Osteocyte (in vitro differentiated cells): ENCODE results near the gene MKLN1. TPM values are rescaled to one million over a fixed set of nuclear protein-coding genes. Genes with fewer than 3 reads are reported as not detected.

Experiments used
- DNase-seq: peaks from one replicate; pipeline ENCODE4 v3.0.0; 2021; ENCODE audit warnings: mixed read lengths; ENCODE audit not compliant: unreplicated experiment; ENCODE audit errors: extremely low spot score
- H3K27ac Mint-ChIP-seq: one replicate; pipeline ENCODE4 v1.8.0; 2021; ENCODE audit warnings: mild to moderate bottlenecking, mixed read lengths; ENCODE audit not compliant: unreplicated experiment
- H3K27me3 Mint-ChIP-seq: one replicate; pipeline ENCODE4 v1.8.0; 2021; ENCODE audit warnings: mixed read lengths; ENCODE audit not compliant: unreplicated experiment
- H3K36me3 Mint-ChIP-seq: one replicate; pipeline ENCODE4 v1.8.0; 2021; ENCODE audit warnings: mixed read lengths; ENCODE audit not compliant: unreplicated experiment
- H3K4me1 Mint-ChIP-seq: one replicate; pipeline ENCODE4 v1.8.0; 2021; ENCODE audit warnings: mixed read lengths; ENCODE audit not compliant: unreplicated experiment
- H3K4me3 Mint-ChIP-seq: one replicate; pipeline ENCODE4 v1.8.0; 2021; ENCODE audit warnings: mild to moderate bottlenecking, moderate library complexity, mixed read lengths; ENCODE audit not compliant: unreplicated experiment
- H3K9me3 Mint-ChIP-seq: one replicate; pipeline ENCODE4 v1.8.0; 2021; ENCODE audit warnings: mixed read lengths; ENCODE audit not compliant: unreplicated experiment
- long read RNA-seq: library from polyadenylated mRNA; unstranded; transcript quantifications from one replicate; pipeline ENCODE4 v2.0.0, GENCODE V29; 2021
- total RNA-seq: library from RNA; stranded (reverse); gene quantifications from 2 replicates; pipeline ENCODE4 v1.2.1, GENCODE V29; 2021
- TF ChIP-seq, protein P1 (sequence below): fragments of 200-600 bp; sonication (generic); IDR thresholded peaks from 2 replicates; pipeline ENCODE4 v1.5.0; 2021; ENCODE audit warnings: antibody characterized with exemption, mild to moderate bottlenecking, moderate library complexity

Gene MKLN1
- total RNA-seq: 41.4 and 44.1 TPM in 2 replicates
- long read RNA-seq, full-length matches to known transcripts: 28 of 65 reads
- long read RNA-seq, partial matches to known transcripts: 11 of 65 reads
- long read RNA-seq, other reads (novel, unspliced or antisense): 26 of 65 reads

DNA sequence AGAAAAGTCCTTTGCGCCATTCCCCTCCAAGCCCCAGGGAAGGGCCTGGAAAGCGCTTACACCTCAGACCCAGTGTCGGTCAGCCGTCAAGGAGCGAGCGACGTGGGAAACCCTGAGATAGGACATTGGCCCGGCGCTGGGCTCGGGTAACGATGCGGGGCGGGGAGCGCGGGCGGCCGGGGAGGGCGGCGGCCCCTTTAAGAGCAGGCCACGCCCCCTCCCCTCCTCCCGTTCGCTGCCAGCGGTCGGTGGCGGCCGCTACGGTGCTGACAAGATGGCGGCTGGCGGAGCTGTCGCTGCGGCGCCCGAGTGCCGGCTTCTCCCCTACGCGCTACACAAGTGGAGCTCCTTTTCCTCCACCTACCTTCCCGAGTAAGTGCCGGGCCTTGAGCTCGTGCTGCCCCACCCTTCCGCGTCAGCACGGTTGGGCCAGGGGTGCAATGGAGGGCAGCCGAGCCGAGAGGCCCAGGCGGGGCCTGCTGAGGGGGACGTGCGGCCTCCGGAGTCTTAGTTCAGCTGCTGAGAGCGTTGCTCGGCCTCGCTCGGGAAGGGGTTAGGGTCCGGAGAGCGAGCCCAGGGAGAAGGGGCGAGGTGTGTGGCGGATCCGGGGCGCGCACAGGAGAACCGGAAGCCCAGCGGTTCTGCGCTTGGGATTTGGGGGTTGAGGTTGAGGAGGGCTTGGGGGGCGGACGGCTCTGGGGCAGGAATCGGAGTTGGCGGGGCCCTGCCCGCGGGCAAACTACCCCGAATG is at the start of gene MKLN1:
MKLN1 (plus strand) TSS at position 251 of the 751 bp plus-strand sequence; CDS start at position 275, 24 bp downstream.
- Mint-ChIP-seq H3K9me3 (no peaks in the 10 kb centered on the region), H3K27ac (peak within 1 kb of the TSS; percentile 98), H3K27me3 (no peaks in the 10 kb centered on the region), H3K36me3 (peaks cover 3% of the 10 kb centered on the region), H3K4me3 (peak within 1 kb of the TSS; percentile 99), H3K4me1 (peaks cover 44% of the 10 kb centered on the region)
- DNase-seq: peak; percentile 96
- TF ChIP-seq, protein P1, sequence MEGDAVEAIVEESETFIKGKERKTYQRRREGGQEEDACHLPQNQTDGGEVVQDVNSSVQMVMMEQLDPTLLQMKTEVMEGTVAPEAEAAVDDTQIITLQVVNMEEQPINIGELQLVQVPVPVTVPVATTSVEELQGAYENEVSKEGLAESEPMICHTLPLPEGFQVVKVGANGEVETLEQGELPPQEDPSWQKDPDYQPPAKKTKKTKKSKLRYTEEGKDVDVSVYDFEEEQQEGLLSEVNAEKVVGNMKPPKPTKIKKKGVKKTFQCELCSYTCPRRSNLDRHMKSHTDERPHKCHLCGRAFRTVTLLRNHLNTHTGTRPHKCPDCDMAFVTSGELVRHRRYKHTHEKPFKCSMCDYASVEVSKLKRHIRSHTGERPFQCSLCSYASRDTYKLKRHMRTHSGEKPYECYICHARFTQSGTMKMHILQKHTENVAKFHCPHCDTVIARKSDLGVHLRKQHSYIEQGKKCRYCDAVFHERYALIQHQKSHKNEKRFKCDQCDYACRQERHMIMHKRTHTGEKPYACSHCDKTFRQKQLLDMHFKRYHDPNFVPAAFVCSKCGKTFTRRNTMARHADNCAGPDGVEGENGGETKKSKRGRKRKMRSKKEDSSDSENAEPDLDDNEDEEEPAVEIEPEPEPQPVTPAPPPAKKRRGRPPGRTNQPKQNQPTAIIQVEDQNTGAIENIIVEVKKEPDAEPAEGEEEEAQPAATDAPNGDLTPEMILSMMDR: no peak

DNA sequence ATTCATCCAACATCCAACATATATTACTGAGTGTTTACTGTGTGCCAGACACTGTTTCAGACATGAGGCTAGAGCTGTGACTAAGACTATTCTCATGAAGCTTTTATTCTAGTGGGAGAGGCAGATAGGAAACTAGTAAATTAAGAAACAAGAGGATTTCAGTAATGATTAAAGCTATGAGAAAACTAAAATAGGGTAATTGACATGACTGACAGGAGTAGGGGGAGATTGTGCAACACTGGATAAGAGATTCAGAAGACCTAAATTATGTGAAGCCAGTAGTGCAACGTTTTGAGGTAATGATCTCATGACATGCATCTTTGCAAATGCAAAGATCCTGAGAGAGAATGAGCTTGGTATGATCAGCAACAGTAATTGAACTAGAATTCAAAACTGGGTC is 48.6 kb upstream of the MKLN1 start:
- Mint-ChIP-seq H3K4me1 (no peaks in the 10 kb centered on the region), H3K27me3 (peaks cover 14% of the 10 kb centered on the region), H3K4me3 (no peak overlapping the region), H3K36me3 (no peaks in the 10 kb centered on the region), H3K9me3 (no peaks in the 10 kb centered on the region), H3K27ac (no peak overlapping the region)
- no peak for DNase-seq
- TF ChIP-seq, protein P1: no peak

DNA sequence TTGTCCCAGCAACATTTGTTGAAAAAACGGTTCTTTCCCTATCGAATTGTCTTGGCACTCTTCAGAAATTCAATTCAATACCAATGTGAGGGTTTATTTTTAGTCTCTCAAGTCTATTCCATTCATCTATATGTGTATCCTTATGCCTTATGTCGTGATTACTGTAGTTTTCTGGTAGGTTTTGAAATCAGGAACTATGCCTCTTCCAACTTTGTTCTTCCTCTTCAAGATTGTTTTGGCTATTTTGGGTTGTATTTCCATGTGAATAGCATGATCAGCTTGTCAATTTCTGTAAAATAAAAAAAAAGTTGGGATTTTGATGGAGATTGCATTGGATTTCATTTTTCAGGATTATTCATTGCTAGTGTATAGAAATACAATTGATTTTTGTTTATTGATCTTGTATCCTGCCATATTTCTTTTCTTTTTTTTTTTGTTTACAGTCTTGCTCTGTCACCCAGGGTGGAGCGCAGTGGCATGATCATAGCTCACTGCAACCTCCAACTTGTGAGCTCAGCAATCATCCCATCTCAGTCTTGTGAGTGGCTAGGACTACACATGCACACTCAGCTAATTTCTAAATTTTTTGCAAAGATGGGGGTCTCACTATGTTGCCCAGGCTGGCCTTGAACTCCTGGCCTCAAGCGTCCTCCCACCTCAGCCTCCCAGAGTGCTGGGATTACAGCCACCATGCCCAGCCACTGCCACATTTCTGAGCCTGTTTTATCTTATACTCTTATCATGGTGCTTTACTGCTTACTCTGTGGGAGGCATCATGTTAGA is 46.2 kb upstream of the MKLN1 start:
- TF ChIP-seq, protein P1: no peak
- no peaks in the 10 kb centered on the region for H3K36me3 Mint-ChIP-seq
- no peaks in the 10 kb centered on the region for H3K9me3 Mint-ChIP-seq
- H3K27me3 Mint-ChIP-seq: peaks cover 4% of the 10 kb centered on the region
- no peak overlapping the region for H3K27ac Mint-ChIP-seq
- H3K4me1 Mint-ChIP-seq: peaks cover 16% of the 10 kb centered on the region
- H3K4me3 Mint-ChIP-seq: no peak overlapping the region
- no peak for DNase-seq

DNA sequence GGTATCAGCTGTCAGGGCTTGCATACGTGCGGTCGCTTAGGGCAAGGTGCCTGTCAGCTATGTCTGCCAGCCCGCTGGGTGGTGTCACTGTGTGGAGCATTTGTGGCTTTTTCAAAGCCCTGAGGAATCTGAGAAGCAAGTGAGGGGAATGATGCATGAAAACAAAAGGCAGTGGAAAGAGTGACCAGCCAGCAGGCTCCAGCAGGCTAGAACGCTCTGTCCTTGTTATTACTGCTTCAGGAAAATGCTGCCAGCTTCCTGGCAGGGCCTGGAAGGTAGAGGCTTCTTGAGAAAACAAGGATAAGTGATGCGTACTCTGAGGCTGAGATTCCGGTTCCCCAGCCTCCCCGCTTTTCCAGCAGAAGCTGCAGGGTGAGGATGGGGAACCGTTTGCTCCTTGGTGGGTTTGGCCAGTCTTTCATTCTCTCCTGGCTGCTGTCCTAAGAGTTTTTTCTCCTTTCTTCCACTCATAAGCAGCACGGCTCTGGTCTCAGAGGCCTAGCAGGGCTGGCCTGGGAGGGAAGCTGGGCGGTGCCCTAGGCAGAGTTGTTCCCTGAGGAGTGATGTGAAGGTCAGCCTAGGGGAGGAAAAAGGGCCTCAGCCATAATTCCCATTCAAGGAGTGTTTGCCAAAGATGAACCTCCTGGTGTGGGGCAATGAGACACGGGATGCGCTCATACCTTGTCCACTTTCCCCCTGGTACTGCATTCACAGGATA is 42.8 kb upstream of the MKLN1 start:
- no peak for DNase-seq

More for the DNA sequence above, 42.8 kb upstream of the MKLN1 start:
- peaks cover 16% of the 10 kb centered on the region for H3K4me1 Mint-ChIP-seq
- H3K9me3 Mint-ChIP-seq: no peaks in the 10 kb centered on the region
- no peaks in the 10 kb centered on the region for H3K27me3 Mint-ChIP-seq
- H3K27ac Mint-ChIP-seq: peak overlapping the region; percentile 68
- H3K4me3 Mint-ChIP-seq: no peak overlapping the region
- TF ChIP-seq, protein P1: no peak
- no peaks in the 10 kb centered on the region for H3K36me3 Mint-ChIP-seq
